K562 (cell line): Measurements from ENCODE around the gene AGAP1. TPM values are rescaled to one million over a fixed set of nuclear protein-coding genes. Genes with fewer than 3 reads are reported as not detected.

Source experiments
- ATAC-seq: fragments of 200-7000 bp; cut with Tn5 transposase; 3 replicates; pipeline ENCODE4 v1.9.1; 2020; ENCODE audit warnings: moderate library complexity
- BruUV-seq: library from RNA; stranded (reverse); fragments of 400-500 nt; replicated peaks from 2 replicates; lab custom pipeline; 2021; lab: Mats Ljungman, UMichigan
- CTCF ChIA-PET: fragments of 300-600 bp; formaldehyde crosslinking; extraction: SDS; loops from one replicate; lab custom pipeline; 2021; ENCODE audit warnings: low intra/inter-chr PET ratio; lab: Yijun Ruan, JAX
- POLR2A ChIA-PET: fragments of 300-600, 350-650 bp; sonication (Branson Sonifier 250); formaldehyde crosslinking; extraction: SDS; loops from one replicate; lab custom pipeline; 2021; ENCODE audit warnings: antibody characterized with exemption, inconsistent platforms; lab: Yijun Ruan, JAX
- DNase-seq, 4 experiments: peaks; one replicate each; pipeline versions ENCODE4 v3.0.0 to v3.0.0-alpha.2; 2011 to 2018; ENCODE audit warnings: low spot score in 3 of 4, mixed read lengths in 3 of 4; ENCODE audit errors: extremely low read depth in 1 of 4
- FAIRE-seq: peaks from 2 replicates; lab custom pipeline; 2011; peaks lifted over from hg19 to GRCh38; lab: Jason Lieb, UNC
- H2AFZ ChIP-seq: 2 replicates; pipeline ENCODE4 v1.6.0; 2011; ENCODE audit warnings: low read depth, low read length, control low read depth, inconsistent platforms
- H3K27ac ChIP-seq: fragments of 200-600 bp; 3 replicates; pipeline ENCODE4 v1.8.0; 2011; ENCODE audit warnings: low read depth, mild to moderate bottlenecking, control low read depth, inconsistent platforms, low read length, moderate library complexity, mixed read lengths; ENCODE audit errors: extremely low read depth
- H3K27me3 ChIP-seq, 2 experiments: fragments of 300-600 bp in 1 of 2; 2 replicates in 1 of 2; 3 replicates in 1 of 2; pipeline versions ENCODE4 v1.6.0 to v1.8.0; 2011; ENCODE audit warnings: inconsistent platforms in 2 of 2, low read length in 2 of 2, mild to moderate bottlenecking in 1 of 2, mixed read lengths in 1 of 2, moderate library complexity in 1 of 2; ENCODE audit not compliant: control insufficient read depth in 2 of 2, insufficient read depth in 2 of 2
- H3K36me3 ChIP-seq: fragments of 300-600 bp; 3 replicates; pipeline ENCODE4 v1.8.0; 2011; ENCODE audit warnings: mild to moderate bottlenecking, low read length, inconsistent platforms; ENCODE audit not compliant: control insufficient read depth, insufficient read depth
- H3K4me1 ChIP-seq, 2 experiments: fragments of 200-600 bp in 1 of 2; replicated peaks in 1 of 2; 2 replicates in 1 of 2; 3 replicates in 1 of 2; pipeline versions ENCODE4 v1.5.1 to v1.8.0; 2011; ENCODE audit warnings: inconsistent platforms in 2 of 2, low read length in 2 of 2, mild to moderate bottlenecking in 1 of 2, mixed read lengths in 1 of 2, moderate library complexity in 1 of 2; ENCODE audit not compliant: control insufficient read depth in 2 of 2, insufficient read depth in 2 of 2
- H3K4me2 ChIP-seq: 2 replicates; pipeline ENCODE4 v1.6.1; 2011; ENCODE audit warnings: low read length, control low read depth, inconsistent platforms, mixed read lengths; ENCODE audit not compliant: insufficient read depth
- H3K4me3 ChIP-seq: fragments of 200-600 bp; sonication (generic), shearing (Covaris generic); 2 replicates; pipeline ENCODE4 v1.5.1; 2016; ENCODE audit warnings: control low read depth, inconsistent platforms
- H3K79me2 ChIP-seq: fragments of 200-600 bp; 3 replicates; pipeline ENCODE4 v1.8.0; 2011; ENCODE audit warnings: low read length, inconsistent platforms; ENCODE audit not compliant: control insufficient read depth, insufficient read depth
- H3K9ac ChIP-seq, 2 experiments: 2 replicates each; pipeline versions ENCODE4 v1.6.0 to v1.6.1; 2011; ENCODE audit warnings: low read depth in 2 of 2, low read length in 2 of 2, control low read depth in 1 of 2, inconsistent platforms in 1 of 2, mild to moderate bottlenecking in 1 of 2, mixed read lengths in 1 of 2; ENCODE audit not compliant: insufficient read depth in 1 of 2
- H3K9me1 ChIP-seq: one replicate; pipeline ENCODE4 v1.6.0; 2011; ENCODE audit warnings: inconsistent platforms, mild to moderate bottlenecking, low read length, moderate library complexity; ENCODE audit not compliant: control insufficient read depth, insufficient read depth
- H3K9me3 ChIP-seq: replicated peaks from 2 replicates; pipeline ENCODE4 v1.5.1; 2011; ENCODE audit warnings: low read depth, low read length, inconsistent platforms; ENCODE audit not compliant: control insufficient read depth, insufficient read depth
- H4K20me1 ChIP-seq: replicated peaks from 2 replicates; pipeline ENCODE4 v1.6.1; 2011; ENCODE audit warnings: low read length, inconsistent platforms, mixed read lengths; ENCODE audit not compliant: control insufficient read depth, insufficient read depth
- ARID1B ChIP-seq: fragments of 450-650 bp; IDR thresholded peaks from 2 replicates; pipeline ENCODE4 v1.6.1; 2016; ENCODE audit warnings: antibody characterized with exemption, mild to moderate bottlenecking, inconsistent platforms
- ARNT ChIP-seq, 2 experiments: fragments of 450-650 bp; IDR thresholded peaks; 2 replicates each; pipeline ENCODE4 v1.6.1; 2016; ENCODE audit warnings: mild to moderate bottlenecking in 1 of 2
- BHLHE40 ChIP-seq: IDR thresholded peaks from 2 replicates; pipeline ENCODE4 v1.6.1; 2011; ENCODE audit warnings: low read length, improper control_type of control experiment
- CEBPG ChIP-seq, 3 experiments: fragments of 200-800 bp in 1 of 3; sonication (Bioruptor generic) in 1 of 3; sonication (generic) in 1 of 3; formaldehyde crosslinking in 1 of 3; IDR thresholded peaks in 2 of 3; conservative IDR thresholded peaks in 1 of 3; 2 replicates each; pipeline versions ENCODE4 v1.6.1 to v1.8.0; 2016 to 2022; ENCODE audit warnings: missing compliant biosample characterization in 2 of 3, missing genetic modification characterization in 2 of 3, mild to moderate bottlenecking in 1 of 3, missing genetic modification reagents in 1 of 3
- ETS2 ChIP-seq: IDR thresholded peaks from 2 replicates; pipeline ENCODE4 v1.6.1; 2016; ENCODE audit warnings: borderline replicate concordance, missing genetic modification characterization, mild to moderate bottlenecking, moderate library complexity, missing compliant biosample characterization; ENCODE audit not compliant: poor library complexity, severe bottlenecking
- HES1 ChIP-seq: fragments of 450-650 bp; IDR thresholded peaks from 2 replicates; pipeline ENCODE4 v1.6.1; 2016; ENCODE audit warnings: low read depth, mild to moderate bottlenecking, moderate library complexity
- MEF2A ChIP-seq: IDR thresholded peaks from 2 replicates; pipeline ENCODE4 v1.6.1; 2011; ENCODE audit warnings: low read depth, mild to moderate bottlenecking, low read length, moderate library complexity; ENCODE audit not compliant: control insufficient read depth
- REST ChIP-seq, 2 experiments: fragments of 450-650 bp; formaldehyde crosslinking in 1 of 2; IDR thresholded peaks; 2 replicates each; pipeline versions ENCODE4 v1.4.0 to v1.6.1; 2014 to 2020; ENCODE audit warnings: mild to moderate bottlenecking in 2 of 2, borderline replicate concordance in 1 of 2, low read depth in 1 of 2
- ZNF263 ChIP-seq: sonication (generic); formaldehyde crosslinking; IDR thresholded peaks from 2 replicates; pipeline ENCODE4 v1.8.0; 2022; ENCODE audit warnings: mild to moderate bottlenecking, missing genetic modification reagents, borderline replicate concordance
- WGBS: fragments of 100-300 bp; shearing (Covaris generic); methylation state at CpG from one replicate; pipeline ENCODE4 v1.1.6; 2016; ENCODE audit warnings: low coverage, mixed read lengths; ENCODE audit not compliant: insufficient coverage; ENCODE audit errors: missing lambda C conversion rate; 5-methylcytosine and 5-hydroxymethylcytosine counted together
- in situ Hi-C: fragments of 300-500 bp; cut with MboI; formaldehyde crosslinking; loops from 4 replicates; pipeline ENCODE4 v1.15.0; 2018; ENCODE audit warnings: inconsistent platforms, mixed read lengths
- intact Hi-C: fragments of 100-400 bp; cut with micrococcal nuclease; formaldehyde crosslinking; loops from 2 replicates; pipeline ENCODE4 v1.14.2; 2022
- polyA plus RNA-seq, 8 experiments: library from polyadenylated mRNA; depleted of rRNA in 4 of 8; stranded (reverse) in 5 of 8; unstranded in 3 of 8; fragments of >200 nt; fragmentation: Nextera tagmentation in 2 of 8; fragmentation: Illumina TruSeq in 1 of 8; extraction: Ambion mirVana in 2 of 8; extraction: Trizol in 1 of 8; gene quantifications; 2 replicates each; pipeline versions ENCODE4 v1.2.1 to v1.2.3, GENCODE V29; 2011 to 2014; ENCODE audit warnings: inconsistent platforms in 1 of 8, missing spikeins in 1 of 8
- total RNA-seq, 7 experiments: library from RNA; depleted of rRNA in 6 of 7; stranded (reverse); fragments of >200 nt in 6 of 7; fragmentation: Illumina TruSeq in 2 of 7; extraction: Trizol in 2 of 7; gene quantifications; 2 replicates each; pipeline versions ENCODE4 v1.2.1 to v1.2.3, GENCODE V29; 2011 to 2021; ENCODE audit warnings: low replicate concordance in 1 of 7
- TF ChIP-seq, protein P1 (sequence below): sonication (generic); formaldehyde crosslinking; IDR thresholded peaks from 2 replicates; pipeline ENCODE4 v1.8.1; 2023; ENCODE audit warnings: mild to moderate bottlenecking, missing genetic modification reagents

The AGAP1 gene
- total and polyA plus RNA-seq, 9 of the 15 experiments (the other 6 are each of a cell fraction or from before 2014, with no cell fraction given): 1.3 to 24.0 (median 10.6) TPM

DNA sequence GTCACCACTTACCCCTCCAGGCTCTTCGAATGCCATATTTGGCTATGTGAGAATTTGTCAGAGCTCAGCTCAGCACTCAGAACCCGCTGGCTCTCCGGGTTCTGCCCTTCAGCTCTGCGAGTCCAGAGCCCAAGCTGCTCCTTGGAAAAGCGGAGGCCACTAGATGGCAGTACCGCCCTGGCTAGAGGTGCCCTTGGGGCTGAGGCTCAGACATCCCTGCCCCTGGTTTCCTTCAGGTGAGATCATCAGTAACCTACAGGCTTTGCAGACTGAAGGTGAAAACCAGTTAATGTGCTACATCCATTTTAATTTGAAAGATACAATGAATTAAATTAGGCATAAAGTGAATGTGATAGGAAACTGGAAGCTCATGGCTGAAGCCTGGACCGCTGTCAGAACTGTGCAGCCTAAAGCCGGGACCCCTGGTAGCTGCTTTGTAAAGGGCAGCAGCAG lies 285.6 kb downstream of the AGAP1 start (continued):
- TF ChIP-seq REST (IDR thresholded peaks at IDR 0.05; ENCODE audit: borderline replicate concordance) (peak; percentile 43; the same call in 1 of the 2 replicates), REST (CRISPR knock-in tag; IDR thresholded peaks at IDR 0.05; ENCODE audit: low read depth) (no peak)

- H3K9me3 ChIP-seq: no peaks in the 10 kb centered on the region
- ChIA-PET POLR2A (no interaction called here), CTCF (interaction anchor here (1.0 kb wide), 1 partner anchor 398 kb away, joined by 3 read pairs; no protein-coding TSS in a partner anchor)
- no peak for DNase-seq
- H3K9ac ChIP-seq: no peak overlapping the region
- in situ Hi-C loops (no loop called here), intact Hi-C loops (no loop called here)
- no peak for FAIRE-seq
- no peaks in the 10 kb centered on the region for H3K27me3 ChIP-seq
- no peak overlapping the region for H2AFZ ChIP-seq
- 76% methylated on average over 4 of the region's 4 CpGs for WGBS
- ATAC-seq: no peak
- no peak overlapping the region for H3K4me3 ChIP-seq
- no peaks in the 10 kb centered on the region for H3K36me3 ChIP-seq
- H4K20me1 ChIP-seq: peaks cover 6% of the 10 kb centered on the region
- H3K4me1 ChIP-seq: no peaks in the 10 kb centered on the region
- H3K9me1 ChIP-seq: no peaks in the 10 kb centered on the region
- no TSS peak for BruUV-seq
- no peak overlapping the region for H3K4me2 ChIP-seq
- no peak overlapping the region for H3K27ac ChIP-seq
- no peaks in the 10 kb centered on the region for H3K79me2 ChIP-seq
- TF ChIP-seq ARID1B (no peak), MEF2A (no peak), ZNF263 (CRISPR knock-in tag) (no peak), HES1 (no peak), BHLHE40 (no peak), CEBPG (CRISPR knock-in tag; IDR thresholded peaks at IDR 0.05) (no peak), CEBPG (tag; conservative IDR thresholded peaks at IDR 0.05 in 1 of 2, IDR thresholded peaks at IDR 0.05 in 1 of 2) (no peak), ARNT (IDR thresholded peaks at IDR 0.05) (no peak), ETS2 (no peak)
- TF ChIP-seq, protein P1, sequence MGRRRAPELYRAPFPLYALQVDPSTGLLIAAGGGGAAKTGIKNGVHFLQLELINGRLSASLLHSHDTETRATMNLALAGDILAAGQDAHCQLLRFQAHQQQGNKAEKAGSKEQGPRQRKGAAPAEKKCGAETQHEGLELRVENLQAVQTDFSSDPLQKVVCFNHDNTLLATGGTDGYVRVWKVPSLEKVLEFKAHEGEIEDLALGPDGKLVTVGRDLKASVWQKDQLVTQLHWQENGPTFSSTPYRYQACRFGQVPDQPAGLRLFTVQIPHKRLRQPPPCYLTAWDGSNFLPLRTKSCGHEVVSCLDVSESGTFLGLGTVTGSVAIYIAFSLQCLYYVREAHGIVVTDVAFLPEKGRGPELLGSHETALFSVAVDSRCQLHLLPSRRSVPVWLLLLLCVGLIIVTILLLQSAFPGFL (CRISPR knock-in tag): no peak
Observed at GRCh38 chr2:235780401-235780800, 286.6 kb downstream of the AGAP1 start.
